ENCODE results near the gene DGLUCY.
A peak's percentile ranks its signal among the peaks of the same experiment; 100 is the strongest.

DGLUCY gene

DNA sequence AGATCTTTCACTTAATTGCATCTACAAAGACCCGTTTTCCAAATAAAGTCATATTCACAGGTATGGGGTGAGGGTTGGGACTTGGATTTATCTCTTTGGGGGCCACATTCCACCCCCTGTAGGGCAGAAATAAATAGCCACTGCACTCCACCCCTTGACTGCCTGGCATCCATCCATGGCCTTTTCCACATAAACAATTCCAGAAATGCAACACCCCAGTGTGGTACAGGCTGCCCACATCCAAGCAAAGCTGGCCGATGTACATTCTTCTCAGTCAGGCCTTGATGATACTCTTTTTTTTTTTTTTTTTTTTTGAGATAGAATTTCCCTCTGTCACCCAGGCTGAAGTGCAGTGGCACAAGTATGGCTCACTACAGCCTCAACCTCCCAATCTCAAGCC lies 12.9 kb downstream of the DGLUCY start:
- H3K4me3 ChIP-seq (ENCODE audit: low read length), result no peak overlapping the region
- TF ChIP-seq CTCF (IDR thresholded peaks at IDR 0.05; ENCODE audit: insufficient read depth, low read depth, low read length, missing control alignments), result no peak
- DNase-seq (ENCODE audit: low read depth), result no peak

DNA sequence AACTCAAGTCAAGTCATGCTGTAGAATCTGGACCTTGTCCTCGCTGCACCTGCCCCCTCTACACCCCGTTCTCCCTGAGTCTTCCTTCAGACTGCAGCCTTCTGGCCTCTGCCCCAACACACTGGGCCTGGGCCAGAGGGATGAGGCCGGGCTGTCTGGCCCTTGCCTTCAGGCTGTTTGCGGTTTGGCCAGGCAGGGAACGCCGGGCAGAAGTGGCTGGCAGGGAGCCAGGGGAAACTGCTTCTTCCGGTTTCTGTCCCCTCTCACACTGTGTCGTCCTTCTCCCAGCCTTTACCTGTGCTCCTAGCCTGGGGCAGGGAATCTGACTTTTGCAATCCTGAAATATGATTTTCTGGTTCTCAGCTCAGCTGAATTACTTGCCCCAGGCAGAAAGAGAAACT lies 13.5 kb downstream of the DGLUCY start:
- TF ChIP-seq CTCF (IDR thresholded peaks at IDR 0.05; ENCODE audit: insufficient read depth, low read depth, low read length, missing control alignments), result no peak
- no peak overlapping the region for H3K4me3 ChIP-seq (ENCODE audit: low read length)
- DNase-seq (ENCODE audit: low read depth), result peak; percentile 97

DNA sequence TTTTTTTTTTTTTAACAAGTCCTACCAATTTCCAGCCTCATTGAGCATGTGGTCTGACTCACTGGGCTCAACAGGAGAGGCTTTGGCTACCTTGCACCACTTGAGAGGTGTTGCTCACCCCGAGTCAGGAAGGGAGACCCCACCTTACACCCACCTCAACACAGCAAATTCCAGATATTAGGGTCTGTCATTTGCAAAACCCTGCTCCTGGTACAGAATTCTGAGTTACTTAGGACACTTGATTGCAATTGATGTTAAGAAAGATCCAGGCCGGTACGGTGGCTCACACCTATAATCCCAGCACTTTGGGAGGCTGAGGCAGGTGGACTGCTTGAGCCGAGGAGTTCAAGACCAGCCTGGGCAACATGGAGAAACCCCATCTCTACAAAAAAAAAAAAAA lies 14.1 kb downstream of the DGLUCY start:
- no peak for TF ChIP-seq CTCF (IDR thresholded peaks at IDR 0.05; ENCODE audit: insufficient read depth, low read depth, low read length, missing control alignments)
- DNase-seq (ENCODE audit: low read depth), result no peak
- no peak overlapping the region for H3K4me3 ChIP-seq (ENCODE audit: low read length)

- H3K4me3 ChIP-seq (ENCODE audit: low read length), result no peak overlapping the region
- TF ChIP-seq CTCF (IDR thresholded peaks at IDR 0.05; ENCODE audit: insufficient read depth, low read depth, low read length, missing control alignments), result no peak
- DNase-seq (ENCODE audit: low read depth), result no peak
Observed at GRCh38 chr14:91128699-91129098, 14.8 kb downstream of the DGLUCY start.

DNA sequence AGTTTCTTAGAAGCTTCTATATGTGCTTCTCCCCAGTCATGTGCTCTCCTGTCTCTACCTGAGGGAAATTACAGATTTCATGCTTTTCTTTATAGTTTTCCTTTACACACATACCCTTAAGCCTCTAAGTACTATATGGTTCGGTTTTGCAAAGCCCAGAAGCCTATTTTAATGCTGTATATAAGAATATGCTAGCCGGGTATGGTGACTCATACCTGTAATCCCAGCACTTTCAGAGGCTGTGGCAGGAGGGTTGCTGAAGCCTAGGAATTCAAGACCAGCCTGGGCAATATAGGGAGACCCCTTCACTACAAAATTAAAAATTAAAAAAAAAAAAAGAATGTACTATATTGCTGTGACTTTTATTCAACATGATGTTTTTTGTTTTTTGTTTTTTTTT lies 15.4 kb downstream of the DGLUCY start:
- no peak for TF ChIP-seq CTCF (IDR thresholded peaks at IDR 0.05; ENCODE audit: insufficient read depth, low read depth, low read length, missing control alignments)
- DNase-seq (ENCODE audit: low read depth), result peak; percentile 46
- H3K4me3 ChIP-seq (ENCODE audit: low read length), result no peak overlapping the region

DNA sequence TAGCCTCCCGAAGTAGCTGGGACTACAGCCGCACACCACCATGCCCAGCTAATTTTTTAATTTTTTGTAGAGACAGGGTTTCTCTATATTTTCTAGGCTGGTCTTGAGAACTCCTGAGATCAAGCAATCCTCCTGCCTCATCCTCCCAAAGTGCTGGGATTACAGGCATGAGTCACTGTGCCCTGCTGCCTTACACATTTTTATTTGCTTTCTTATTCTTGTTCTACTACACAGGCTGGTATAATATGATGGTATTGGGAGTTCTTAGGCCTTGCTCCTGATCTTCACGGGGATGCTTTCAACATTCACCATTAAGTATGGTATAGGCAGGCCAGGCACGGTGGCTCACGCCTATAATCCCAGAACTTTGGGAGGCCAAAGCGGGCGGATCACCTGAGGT lies 21.2 kb downstream of the DGLUCY start:
- H3K4me3 ChIP-seq (ENCODE audit: low read length), result no peak overlapping the region
- DNase-seq (ENCODE audit: low read depth), result peak; percentile 29
- TF ChIP-seq CTCF (IDR thresholded peaks at IDR 0.05; ENCODE audit: insufficient read depth, low read depth, low read length, missing control alignments), result no peak

DNA sequence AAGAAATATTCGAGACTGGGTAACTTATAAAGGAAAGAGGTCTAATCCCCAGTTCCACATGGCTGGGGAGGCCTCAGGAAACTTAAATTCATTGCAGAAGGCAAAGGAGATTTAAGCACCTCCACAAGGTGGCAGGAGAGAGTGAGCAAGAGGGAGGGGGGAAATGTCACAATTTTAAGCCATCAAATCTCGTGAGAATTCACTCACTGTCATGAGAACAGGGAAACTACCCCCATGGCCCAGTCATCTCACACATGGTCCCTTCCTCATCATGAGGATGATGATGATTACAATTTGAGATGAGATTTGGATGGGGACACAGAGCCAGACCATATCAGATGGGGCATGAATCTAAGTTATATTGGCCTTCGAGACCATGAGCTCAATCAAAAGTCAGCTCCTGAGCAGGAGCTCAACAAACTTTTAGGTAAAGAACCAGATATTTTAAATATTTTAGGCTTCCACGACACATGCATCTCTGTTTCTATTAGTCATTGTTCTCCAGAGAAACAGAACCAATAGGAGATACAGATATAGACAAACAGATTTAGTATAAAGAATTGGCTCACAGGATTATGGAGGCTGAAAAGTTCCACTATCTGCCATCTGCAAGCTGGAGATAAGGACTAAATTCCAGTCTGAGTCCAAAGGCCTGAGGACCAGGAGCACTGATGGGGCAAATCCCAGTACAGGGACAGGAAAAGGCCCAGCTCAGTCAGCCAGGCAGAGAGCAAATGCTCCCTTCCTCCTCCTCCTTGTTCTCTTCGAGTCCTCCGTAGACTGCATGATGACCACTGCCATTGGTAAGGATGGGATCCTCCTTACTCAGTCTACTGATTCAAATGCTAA lies 24.9 kb downstream of the DGLUCY start:
- TF ChIP-seq CTCF (IDR thresholded peaks at IDR 0.05; ENCODE audit: insufficient read depth, low read depth, low read length, missing control alignments), result peak; percentile 58
- no peak overlapping the region for H3K4me3 ChIP-seq (ENCODE audit: low read length)
- peak; percentile 47 for DNase-seq (ENCODE audit: low read depth)

Measured in epithelial cell of esophagus (primary cell).